NCI-H82 treated with DMSO at 0.1 percent for 48 hours (cell line): ENCODE data around the gene NUDT17.

ENCODE experiments used
- DNase-seq: peaks from one replicate; lab custom pipeline; 2025; ENCODE audit not compliant: unreplicated experiment; lab: John Stamatoyannopoulos, UW

Gene NUDT17

DNA sequence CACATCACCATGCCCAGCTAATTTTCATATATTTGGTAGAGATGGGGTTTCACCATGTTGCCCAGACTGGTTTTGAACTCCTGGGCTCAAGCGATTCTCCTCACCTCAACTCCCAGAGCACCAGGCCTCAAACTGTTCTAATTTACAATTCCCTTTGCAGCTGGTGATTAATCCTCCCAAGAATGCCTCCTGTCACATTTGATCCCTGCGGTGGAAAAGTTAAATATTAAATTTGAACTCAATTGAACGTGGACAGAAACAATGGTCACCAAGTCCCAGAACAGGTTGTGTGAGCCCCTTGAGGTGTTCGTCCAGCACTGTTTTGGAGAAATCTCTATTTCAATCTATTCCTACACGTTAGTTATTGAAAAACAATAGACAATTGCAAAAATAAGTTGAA, 42.2 kb downstream of the NUDT17 start:
- no peak for DNase-seq

- no peak for DNase-seq
These were observed 44.3 kb downstream of the NUDT17 start for GRCh38 chr1:145889722-145890121.

DNA sequence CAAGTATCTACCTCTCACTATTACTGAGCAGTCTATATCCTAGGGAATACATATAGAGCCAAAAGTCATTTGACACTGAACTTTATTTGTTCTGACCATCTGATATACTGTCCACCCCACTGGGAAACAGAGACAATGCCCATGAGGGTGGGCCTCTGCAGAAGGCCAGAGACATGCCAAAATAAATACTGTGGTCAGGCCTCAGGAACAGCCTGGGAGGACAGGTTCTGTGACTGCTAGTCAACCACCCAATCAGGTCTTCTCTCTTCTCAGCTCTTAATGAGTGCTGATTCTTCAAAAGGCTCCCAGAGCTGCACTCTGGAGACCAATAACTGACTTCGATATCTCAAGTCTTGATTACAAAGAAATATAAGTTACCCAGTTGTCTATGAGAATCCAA, 45.7 kb downstream of the NUDT17 start:
- no peak for DNase-seq

GRCh38 chr1:145891587-145892485, 46.4 kb downstream of the NUDT17 start:
- peak; percentile 91 for DNase-seq

GRCh38 chr1:145892486-145893087, 47.2 kb downstream of the NUDT17 start:
- DNase-seq: no peak

DNA sequence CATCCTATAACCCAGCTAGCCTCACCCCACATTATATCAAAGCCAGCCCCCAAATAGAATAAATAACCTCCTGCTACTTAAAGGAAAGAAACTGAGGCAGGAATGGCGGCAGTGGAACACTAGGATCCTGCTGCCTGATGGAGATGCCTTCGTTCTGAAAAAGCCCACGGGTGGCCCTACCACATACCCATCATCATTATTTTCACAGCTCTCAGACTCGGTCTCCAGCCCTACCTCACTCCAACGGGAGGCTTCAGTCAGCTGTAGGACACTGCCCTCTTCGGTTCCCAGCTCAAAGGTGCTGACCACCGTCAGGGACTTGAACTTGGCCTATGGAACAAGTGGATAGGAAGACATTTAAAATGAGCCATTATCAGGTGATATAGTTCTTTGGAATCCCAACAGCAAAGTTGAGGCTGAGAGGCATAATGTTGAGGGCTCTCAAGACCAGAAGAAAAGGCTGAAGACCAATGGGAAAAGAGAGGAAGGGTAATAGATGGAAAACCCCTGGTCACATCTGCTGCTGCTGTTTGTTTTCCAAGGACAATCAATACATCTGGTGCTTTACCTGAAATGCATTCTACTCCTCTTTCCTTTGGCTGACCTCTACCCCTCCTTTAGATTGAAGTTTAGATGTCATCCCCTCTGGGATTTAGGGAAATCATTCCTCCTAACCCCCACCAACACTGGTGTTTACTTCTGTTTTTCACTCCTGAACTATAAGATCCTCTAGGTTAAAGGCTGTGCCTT, 48.1 kb downstream of the NUDT17 start:
- DNase-seq: no peak

DNA sequence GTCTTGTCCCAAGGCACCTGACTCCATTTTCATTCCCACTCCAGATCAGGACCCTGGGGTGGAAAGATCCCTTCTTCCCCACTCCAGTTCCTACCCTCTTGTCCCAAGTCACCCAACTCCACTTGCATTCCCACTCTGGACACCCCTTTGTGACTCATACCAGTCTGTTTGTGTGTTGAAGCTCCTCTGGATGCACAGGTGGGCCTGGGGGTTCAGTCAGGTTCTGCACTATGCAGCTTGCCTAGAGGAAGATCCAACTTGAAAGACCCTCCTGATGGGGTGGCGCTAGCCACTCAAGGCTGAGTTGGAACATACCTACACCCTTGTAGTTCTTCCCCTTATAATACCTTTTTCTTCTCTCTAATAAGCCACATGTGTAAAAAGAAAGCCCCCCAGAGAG, 50.0 kb downstream of the NUDT17 start:
- DNase-seq: no peak

DNA sequence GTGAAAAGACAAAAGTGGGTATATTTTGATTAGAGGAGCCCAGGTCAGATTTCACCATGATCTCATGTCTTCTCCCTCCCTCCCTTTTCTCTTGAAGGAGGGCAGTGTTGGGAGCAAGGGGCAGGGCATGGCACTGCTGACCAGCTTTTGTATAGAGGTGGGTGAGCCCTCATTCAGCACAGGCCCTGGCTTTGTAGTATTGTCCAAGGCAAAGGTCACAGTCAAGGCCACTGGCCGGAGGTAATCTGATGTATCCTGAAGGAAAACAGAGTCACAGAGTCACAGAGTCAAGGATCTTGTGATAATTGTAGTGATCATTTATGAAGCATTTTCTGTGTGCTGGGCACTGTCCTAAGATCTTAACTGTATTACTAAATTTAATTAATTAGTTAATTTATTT, 52.5 kb downstream of the NUDT17 start:
- DNase-seq: no peak
